Stimulated activated CD4-positive, alpha-beta T cell treated with anti-CD3 and anti-CD28 coated beads, Interleukin-15, amount 100 ng/mL, for 1 hour (primary cell): ENCODE results near the gene SUPT4H1.

Source experiments
- DNase-seq, 2 donors: peaks; one replicate each; pipeline ENCODE4 v3.0.0-alpha.2; 2020; ENCODE audit warnings: low read depth in 1 of 2, low spot score in 1 of 2

SUPT4H1 gene

GRCh38 chr17:58320163-58320558, 31.8 kb downstream of the SUPT4H1 start:
- no peak for DNase-seq

DNA sequence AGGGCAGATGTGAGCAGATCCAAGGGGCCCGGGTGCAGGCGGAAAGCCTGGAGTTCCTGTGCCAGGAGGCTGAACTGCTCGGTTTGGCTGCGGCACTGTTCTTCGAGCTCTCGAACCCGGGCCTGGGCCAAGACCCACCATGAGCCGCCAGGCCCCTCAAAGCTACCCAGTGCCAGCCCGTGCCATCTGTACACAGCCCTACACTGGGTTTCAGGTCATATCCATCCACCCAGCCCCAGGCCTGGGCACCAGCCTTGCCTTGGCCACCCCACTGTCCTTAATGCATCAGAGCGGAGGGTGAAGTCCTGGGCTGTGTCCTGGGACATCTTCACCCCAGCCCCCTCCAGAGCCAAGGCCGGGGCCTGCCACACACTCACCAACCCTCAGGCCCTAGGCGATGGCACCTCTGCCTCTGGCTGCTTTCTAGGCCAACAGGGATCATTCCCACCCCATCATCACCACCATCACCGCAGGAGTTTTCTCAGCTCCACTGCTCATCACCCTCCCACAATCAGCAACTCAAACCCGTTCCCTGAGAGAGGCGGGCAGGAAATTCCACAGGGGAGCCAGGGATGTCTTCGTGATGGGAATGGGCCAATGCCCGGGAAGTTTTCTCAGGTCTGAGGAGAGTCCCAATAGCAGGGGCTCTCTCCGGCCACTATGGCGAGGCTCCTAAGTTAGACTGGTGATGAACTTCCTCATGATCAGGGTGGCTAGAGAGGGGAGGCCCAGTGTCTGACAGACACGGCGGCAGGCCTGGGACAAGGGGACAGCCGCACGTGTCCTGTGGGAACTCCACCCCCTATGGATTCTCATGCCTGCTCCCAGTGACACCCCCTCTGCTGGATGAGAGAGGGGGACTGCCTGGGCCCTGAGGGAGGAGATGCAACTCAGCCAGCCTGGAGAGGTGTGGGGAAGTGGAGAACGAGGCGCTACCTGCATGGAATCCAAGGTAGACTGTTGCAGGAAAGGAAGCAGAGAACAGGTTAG, 32.5 kb downstream of the SUPT4H1 start:
- no peak for DNase-seq

GRCh38 chr17:58318627-58319172, 33.3 kb downstream of the SUPT4H1 start:
- no peak for DNase-seq

DNA sequence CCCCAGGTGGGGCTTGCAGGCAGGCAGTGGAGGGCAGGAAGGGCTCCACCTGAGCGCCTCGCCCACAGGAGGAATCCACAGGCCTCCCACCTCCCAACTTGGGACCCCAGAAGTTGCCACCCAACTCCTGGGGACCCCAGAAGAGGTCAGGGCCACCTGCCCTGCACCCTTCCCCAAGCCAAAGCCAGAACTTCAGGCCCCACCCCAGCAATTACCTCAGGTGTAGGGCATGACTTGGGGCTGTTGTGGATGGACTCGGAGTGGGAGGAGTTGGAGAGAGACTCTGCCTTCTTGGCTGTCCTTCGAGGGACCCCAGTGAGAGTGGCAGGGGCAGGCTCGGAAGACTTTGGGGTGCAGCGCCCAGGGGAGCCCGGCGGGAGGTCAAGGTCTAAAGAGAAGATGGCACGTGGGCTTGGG, 33.9 kb downstream of the SUPT4H1 start:
- no peak for DNase-seq

GRCh38 chr17:58317421-58318064, 34.5 kb downstream of the SUPT4H1 start:
- DNase-seq, result peak; percentile 50 to 62

- no peak for DNase-seq
These were observed 35.6 kb downstream of the SUPT4H1 start for GRCh38 chr17:58316260-58316960.

DNA sequence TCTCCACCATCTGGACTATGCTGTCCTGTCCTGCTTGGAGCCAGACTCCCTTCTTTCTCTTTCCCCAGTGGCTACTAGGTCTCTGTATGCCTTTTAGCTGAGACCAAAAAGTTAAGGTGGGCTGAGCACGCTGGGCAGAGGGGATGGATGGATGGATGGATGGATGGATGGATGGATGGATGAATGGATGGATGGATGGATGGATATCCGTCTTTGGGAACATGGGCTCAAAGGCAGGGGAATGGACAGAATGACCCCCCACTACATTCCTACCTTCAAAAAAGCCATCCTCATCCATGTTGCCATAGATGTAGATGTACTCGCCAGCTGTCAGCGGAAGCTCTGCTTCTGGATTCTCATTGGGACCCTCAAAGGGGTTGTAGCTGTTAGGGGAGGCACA, 36.3 kb downstream of the SUPT4H1 start:
- DNase-seq, result no peak

GRCh38 chr17:58315281-58315711, 36.7 kb downstream of the SUPT4H1 start:
- DNase-seq, result no peak

DNA sequence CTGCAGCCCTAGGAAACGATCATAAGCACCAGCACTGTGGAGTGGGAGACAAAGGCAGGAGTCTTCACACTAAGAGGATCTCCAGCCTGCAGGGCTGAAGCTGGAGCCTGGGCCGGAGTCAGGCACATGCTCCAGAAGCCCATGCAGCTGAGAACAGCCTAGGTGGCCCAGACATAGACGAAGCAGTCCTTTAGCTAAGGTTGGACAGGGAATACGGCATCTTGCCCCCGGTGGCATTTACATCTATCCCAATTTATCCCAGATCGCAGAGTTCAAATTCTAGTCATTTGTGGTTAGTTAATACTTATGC, 37.3 kb downstream of the SUPT4H1 start:
- DNase-seq, result no peak

- no peak for DNase-seq
These were observed 37.9 kb downstream of the SUPT4H1 start for GRCh38 chr17:58313815-58314705.

GRCh38 chr17:58312829-58313228, 39.2 kb downstream of the SUPT4H1 start:
- no peak for DNase-seq

DNA sequence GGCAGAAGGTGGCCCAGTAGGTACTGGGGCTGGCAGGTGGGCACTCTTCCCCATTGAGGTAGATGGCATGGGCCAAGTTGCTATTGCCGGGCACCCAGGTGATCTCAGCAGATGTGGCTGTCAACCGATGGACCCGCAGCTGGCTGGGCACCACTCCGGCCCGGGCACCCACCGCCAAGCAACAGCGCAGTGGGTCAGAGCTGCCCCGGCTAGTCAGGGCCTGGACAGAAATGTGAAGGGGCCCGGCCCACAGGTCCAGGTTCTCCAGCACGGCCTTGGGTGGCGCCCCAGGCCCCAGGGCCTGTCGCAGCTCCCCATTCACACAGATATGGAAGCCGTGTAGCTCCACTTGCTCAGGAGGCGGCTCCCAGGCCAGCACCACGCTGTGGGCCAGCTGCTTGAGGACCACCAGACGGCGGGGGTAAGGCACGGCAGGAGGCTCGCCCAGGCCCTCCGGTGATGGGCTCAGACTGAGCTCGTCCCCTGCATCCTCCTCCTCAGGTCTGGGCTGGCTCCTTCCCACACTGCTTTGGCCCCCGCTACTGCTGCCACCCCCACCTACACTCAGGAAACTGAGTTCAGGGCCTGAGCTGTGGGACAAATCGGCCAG, 39.9 kb downstream of the SUPT4H1 start:
- no peak for DNase-seq

- no peak for DNase-seq
These were observed 40.5 kb downstream of the SUPT4H1 start for GRCh38 chr17:58311429-58311894.

GRCh38 chr17:58310511-58311428, 41.2 kb downstream of the SUPT4H1 start:
- no peak for DNase-seq

DNA sequence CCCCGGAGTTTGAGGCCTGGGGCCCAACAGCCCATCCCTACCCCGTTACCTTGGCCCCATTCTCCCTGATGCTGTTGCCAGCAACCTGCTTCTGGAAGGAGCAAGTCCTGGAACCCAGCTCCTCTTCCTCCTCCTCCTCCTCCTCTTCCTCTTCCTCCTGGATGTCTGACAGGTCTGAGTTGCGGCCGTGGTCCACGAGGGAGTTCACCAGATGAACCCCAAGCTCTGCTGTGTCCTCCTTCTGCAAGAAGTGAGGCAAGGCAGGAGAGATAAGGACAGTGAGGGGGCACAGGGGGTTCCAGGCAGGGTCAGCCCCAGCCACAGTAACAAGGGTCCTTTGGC, 42.1 kb downstream of the SUPT4H1 start:
- DNase-seq, result no peak

DNA sequence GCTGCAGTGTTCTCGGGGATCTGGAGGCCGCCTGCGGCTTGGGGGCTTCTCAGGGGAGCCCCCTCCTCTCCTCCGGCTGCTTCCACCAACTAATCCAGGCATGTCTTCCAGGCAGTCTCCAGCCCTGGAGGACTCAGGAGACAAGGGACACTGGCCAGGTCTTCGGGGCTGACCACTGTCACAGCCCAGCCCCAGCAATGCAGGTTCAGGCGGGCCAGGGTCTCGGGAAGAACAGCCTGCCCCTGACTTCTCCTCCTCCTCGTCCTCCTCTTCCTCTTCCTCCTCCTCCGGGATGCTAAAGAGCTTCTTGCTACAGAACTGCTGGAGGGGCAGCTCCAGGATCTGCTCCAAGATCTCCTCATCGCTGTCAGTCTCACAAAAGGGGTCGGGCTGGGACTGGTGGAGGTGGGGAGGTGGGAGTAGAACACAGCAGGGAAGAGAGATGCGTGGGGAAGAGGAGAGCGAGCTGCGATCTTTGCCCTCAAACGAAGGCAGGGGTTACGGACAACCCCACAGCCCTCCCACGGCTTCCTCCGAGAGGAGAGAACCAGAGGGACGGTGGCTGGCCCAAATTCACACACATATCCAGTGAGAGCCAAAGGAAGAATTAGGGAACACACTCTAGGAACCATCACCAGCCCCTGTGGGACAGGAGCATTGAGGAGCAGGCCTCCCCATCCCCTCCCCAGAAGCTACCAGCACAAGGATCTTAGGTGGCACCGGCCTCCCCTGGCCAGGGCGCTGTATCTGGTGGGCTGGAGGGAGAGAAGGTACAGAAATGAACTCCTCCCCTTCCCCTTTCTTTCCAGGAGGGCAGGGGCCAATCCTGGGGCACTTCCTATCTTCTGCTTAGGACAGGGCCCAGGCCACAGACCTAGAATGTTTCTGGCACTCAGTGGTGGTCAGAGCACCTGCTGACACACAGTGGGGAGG, 42.8 kb downstream of the SUPT4H1 start:
- DNase-seq, result no peak

- DNase-seq, result no peak
These were observed 43.6 kb downstream of the SUPT4H1 start for GRCh38 chr17:58308173-58308984.
